ENCODE measurements around the gene EN2.

DNA sequence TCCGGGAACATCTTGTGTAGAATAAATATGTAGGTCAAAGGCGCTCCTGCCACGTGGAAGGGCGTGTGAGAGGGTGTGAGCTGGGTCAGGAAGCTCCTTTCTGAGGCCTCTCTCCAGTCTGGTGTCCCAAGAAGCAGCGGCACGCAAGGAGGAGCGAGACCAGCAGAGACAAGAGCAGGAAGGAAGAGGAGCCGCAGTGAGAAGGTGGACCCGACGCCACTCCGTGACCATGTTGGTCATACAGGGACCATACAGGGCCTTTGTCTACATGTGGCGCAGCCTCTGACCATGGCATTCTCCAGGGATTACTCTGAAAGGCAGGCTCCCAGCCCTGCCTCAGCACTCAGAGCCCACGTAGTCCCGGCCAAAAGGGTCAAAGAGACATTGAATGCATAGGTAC is 26.2 kb upstream of the EN2 start:
- TF ChIP-seq, protein P1, sequence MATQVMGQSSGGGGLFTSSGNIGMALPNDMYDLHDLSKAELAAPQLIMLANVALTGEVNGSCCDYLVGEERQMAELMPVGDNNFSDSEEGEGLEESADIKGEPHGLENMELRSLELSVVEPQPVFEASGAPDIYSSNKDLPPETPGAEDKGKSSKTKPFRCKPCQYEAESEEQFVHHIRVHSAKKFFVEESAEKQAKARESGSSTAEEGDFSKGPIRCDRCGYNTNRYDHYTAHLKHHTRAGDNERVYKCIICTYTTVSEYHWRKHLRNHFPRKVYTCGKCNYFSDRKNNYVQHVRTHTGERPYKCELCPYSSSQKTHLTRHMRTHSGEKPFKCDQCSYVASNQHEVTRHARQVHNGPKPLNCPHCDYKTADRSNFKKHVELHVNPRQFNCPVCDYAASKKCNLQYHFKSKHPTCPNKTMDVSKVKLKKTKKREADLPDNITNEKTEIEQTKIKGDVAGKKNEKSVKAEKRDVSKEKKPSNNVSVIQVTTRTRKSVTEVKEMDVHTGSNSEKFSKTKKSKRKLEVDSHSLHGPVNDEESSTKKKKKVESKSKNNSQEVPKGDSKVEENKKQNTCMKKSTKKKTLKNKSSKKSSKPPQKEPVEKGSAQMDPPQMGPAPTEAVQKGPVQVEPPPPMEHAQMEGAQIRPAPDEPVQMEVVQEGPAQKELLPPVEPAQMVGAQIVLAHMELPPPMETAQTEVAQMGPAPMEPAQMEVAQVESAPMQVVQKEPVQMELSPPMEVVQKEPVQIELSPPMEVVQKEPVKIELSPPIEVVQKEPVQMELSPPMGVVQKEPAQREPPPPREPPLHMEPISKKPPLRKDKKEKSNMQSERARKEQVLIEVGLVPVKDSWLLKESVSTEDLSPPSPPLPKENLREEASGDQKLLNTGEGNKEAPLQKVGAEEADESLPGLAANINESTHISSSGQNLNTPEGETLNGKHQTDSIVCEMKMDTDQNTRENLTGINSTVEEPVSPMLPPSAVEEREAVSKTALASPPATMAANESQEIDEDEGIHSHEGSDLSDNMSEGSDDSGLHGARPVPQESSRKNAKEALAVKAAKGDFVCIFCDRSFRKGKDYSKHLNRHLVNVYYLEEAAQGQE (IDR thresholded peaks at IDR 0.05; ENCODE audit: low read depth, low read length), result no peak
- TF ChIP-seq SMAD5 (IDR thresholded peaks at IDR 0.05; ENCODE audit: low read depth), result no peak
- TF ChIP-seq, protein P2, sequence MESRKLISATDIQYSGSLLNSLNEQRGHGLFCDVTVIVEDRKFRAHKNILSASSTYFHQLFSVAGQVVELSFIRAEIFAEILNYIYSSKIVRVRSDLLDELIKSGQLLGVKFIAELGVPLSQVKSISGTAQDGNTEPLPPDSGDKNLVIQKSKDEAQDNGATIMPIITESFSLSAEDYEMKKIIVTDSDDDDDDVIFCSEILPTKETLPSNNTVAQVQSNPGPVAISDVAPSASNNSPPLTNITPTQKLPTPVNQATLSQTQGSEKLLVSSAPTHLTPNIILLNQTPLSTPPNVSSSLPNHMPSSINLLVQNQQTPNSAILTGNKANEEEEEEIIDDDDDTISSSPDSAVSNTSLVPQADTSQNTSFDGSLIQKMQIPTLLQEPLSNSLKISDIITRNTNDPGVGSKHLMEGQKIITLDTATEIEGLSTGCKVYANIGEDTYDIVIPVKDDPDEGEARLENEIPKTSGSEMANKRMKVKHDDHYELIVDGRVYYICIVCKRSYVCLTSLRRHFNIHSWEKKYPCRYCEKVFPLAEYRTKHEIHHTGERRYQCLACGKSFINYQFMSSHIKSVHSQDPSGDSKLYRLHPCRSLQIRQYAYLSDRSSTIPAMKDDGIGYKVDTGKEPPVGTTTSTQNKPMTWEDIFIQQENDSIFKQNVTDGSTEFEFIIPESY (IDR thresholded peaks at IDR 0.05), result no peak
- no peak for TF ChIP-seq SIN3A (IDR thresholded peaks at IDR 0.05; ENCODE audit: low read depth, low read length)
- TF ChIP-seq RB1 (IDR thresholded peaks at IDR 0.05; ENCODE audit: borderline replicate concordance), result no peak
- TF ChIP-seq EZH2 (IDR thresholded peaks at IDR 0.05; ENCODE audit: borderline replicate concordance, control insufficient read depth, low read depth, low read length), result no peak
- TF ChIP-seq, protein P3, sequence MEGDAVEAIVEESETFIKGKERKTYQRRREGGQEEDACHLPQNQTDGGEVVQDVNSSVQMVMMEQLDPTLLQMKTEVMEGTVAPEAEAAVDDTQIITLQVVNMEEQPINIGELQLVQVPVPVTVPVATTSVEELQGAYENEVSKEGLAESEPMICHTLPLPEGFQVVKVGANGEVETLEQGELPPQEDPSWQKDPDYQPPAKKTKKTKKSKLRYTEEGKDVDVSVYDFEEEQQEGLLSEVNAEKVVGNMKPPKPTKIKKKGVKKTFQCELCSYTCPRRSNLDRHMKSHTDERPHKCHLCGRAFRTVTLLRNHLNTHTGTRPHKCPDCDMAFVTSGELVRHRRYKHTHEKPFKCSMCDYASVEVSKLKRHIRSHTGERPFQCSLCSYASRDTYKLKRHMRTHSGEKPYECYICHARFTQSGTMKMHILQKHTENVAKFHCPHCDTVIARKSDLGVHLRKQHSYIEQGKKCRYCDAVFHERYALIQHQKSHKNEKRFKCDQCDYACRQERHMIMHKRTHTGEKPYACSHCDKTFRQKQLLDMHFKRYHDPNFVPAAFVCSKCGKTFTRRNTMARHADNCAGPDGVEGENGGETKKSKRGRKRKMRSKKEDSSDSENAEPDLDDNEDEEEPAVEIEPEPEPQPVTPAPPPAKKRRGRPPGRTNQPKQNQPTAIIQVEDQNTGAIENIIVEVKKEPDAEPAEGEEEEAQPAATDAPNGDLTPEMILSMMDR (IDR thresholded peaks at IDR 0.05 in 2 of 3, conservative IDR thresholded peaks at IDR 0.05 in 1 of 3; ENCODE audit: control insufficient read depth in 2 of 3, extremely low read depth in 1 of 3, insufficient read depth in 1 of 3, low read depth in 3 of 3, low read length in 3 of 3), result no peak
- no peak for TF ChIP-seq ZSCAN29 (IDR thresholded peaks at IDR 0.05)
- TF ChIP-seq POLR2AphosphoS5 (IDR thresholded peaks at IDR 0.05; ENCODE audit: low read length), result no peak
- TF ChIP-seq SUZ12 (IDR thresholded peaks at IDR 0.05; ENCODE audit: unreplicated experiment), result no peak
- no peak for TF ChIP-seq IKZF2 (IDR thresholded peaks at IDR 0.05)
- TF ChIP-seq, protein P4, sequence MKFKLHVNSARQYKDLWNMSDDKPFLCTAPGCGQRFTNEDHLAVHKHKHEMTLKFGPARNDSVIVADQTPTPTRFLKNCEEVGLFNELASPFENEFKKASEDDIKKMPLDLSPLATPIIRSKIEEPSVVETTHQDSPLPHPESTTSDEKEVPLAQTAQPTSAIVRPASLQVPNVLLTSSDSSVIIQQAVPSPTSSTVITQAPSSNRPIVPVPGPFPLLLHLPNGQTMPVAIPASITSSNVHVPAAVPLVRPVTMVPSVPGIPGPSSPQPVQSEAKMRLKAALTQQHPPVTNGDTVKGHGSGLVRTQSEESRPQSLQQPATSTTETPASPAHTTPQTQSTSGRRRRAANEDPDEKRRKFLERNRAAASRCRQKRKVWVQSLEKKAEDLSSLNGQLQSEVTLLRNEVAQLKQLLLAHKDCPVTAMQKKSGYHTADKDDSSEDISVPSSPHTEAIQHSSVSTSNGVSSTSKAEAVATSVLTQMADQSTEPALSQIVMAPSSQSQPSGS (IDR thresholded peaks at IDR 0.05; ENCODE audit: low read length), result no peak
